H9 (cell line): ENCODE results near the gene FAIM2. TPM values are rescaled to one million over a fixed set of nuclear protein-coding genes. Genes with fewer than 3 reads are reported as not detected.
"Not testable (repeated sequence)": the region's sequence is repeated elsewhere in the genome, so short reads cannot be mapped to it uniquely, and the experiment has no call there.

ENCODE experiments used
- DNase-seq: peaks from one replicate; pipeline ENCODE4 v3.0.0-alpha.2; 2017
- H2AFZ ChIP-seq: one replicate; pipeline ENCODE4 v1.6.1; 2013; ENCODE audit warnings: mild to moderate bottlenecking, low read length, control low read depth, moderate library complexity
- H2AK5ac ChIP-seq: 2 replicates; pipeline ENCODE4 v1.6.1; 2013; ENCODE audit warnings: low read length, control low read depth, mixed read lengths; ENCODE audit not compliant: insufficient read length
- H2BK120ac ChIP-seq: one replicate; pipeline ENCODE4 v1.6.1; 2013; ENCODE audit warnings: low read depth, mild to moderate bottlenecking, low read length, control low read depth, inconsistent platforms; ENCODE audit not compliant: poor library complexity, severe bottlenecking
- H2BK12ac ChIP-seq: 2 replicates; pipeline ENCODE4 v1.6.1; 2013; ENCODE audit warnings: low read length, control low read depth, mixed read lengths, low read depth; ENCODE audit not compliant: insufficient read length
- H2BK15ac ChIP-seq: 2 replicates; pipeline ENCODE4 v1.6.1; 2013; ENCODE audit warnings: low read depth, low read length, control low read depth
- H2BK20ac ChIP-seq: one replicate; pipeline ENCODE4 v1.6.1; 2013; ENCODE audit warnings: low read depth, mild to moderate bottlenecking, low read length, control low read depth, inconsistent platforms; ENCODE audit not compliant: poor library complexity, severe bottlenecking
- H2BK5ac ChIP-seq: 2 replicates; pipeline ENCODE4 v1.6.1; 2013; ENCODE audit warnings: low read length, control low read depth, mixed read lengths; ENCODE audit not compliant: insufficient read length
- H3K14ac ChIP-seq: 2 replicates; pipeline ENCODE4 v1.6.1; 2013; ENCODE audit warnings: low read length, control low read depth; ENCODE audit not compliant: insufficient read depth
- H3K18ac ChIP-seq: 2 replicates; pipeline ENCODE4 v1.6.1; 2013; ENCODE audit warnings: low read depth, mild to moderate bottlenecking, mixed read lengths, low read length, control low read depth; ENCODE audit not compliant: insufficient read length
- H3K23ac ChIP-seq: 2 replicates; pipeline ENCODE4 v1.6.1; 2013; ENCODE audit warnings: low read length, control low read depth, mixed read lengths, low read depth; ENCODE audit not compliant: insufficient read length
- H3K23me2 ChIP-seq: 2 replicates; pipeline ENCODE4 v1.6.1; 2013; ENCODE audit warnings: low read depth, mild to moderate bottlenecking, mixed read lengths, low read length, control low read depth; ENCODE audit not compliant: insufficient read length, poor library complexity, severe bottlenecking
- H3K27ac ChIP-seq: 2 replicates; pipeline ENCODE4 v1.5.1; 2013; ENCODE audit warnings: low read length, control low read depth, mixed read lengths, low read depth; ENCODE audit not compliant: insufficient read length
- H3K27me3 ChIP-seq: 2 replicates; pipeline ENCODE4 v1.6.1; 2013; ENCODE audit warnings: low read length, control low read depth, inconsistent platforms; ENCODE audit not compliant: insufficient read depth
- H3K4ac ChIP-seq: 2 replicates; pipeline ENCODE4 v1.6.1; 2013; ENCODE audit warnings: low read depth, mild to moderate bottlenecking, control low read depth, inconsistent platforms, low read length, moderate library complexity
- H3K4me1 ChIP-seq: 2 replicates; pipeline ENCODE4 v1.6.1; 2013; ENCODE audit warnings: low read length, control low read depth, inconsistent platforms; ENCODE audit not compliant: insufficient read depth
- H3K4me2 ChIP-seq: 2 replicates; pipeline ENCODE4 v1.6.1; 2013; ENCODE audit warnings: low read length, control low read depth, mixed read lengths; ENCODE audit not compliant: insufficient read length, insufficient read depth
- H3K56ac ChIP-seq: 2 replicates; pipeline ENCODE4 v1.6.1; 2013; ENCODE audit warnings: low read depth, mild to moderate bottlenecking, mixed read lengths, low read length, control low read depth; ENCODE audit not compliant: insufficient read length
- H3K79me1 ChIP-seq: 2 replicates; pipeline ENCODE4 v1.6.1; 2013; ENCODE audit warnings: low read depth, mild to moderate bottlenecking, moderate library complexity, low read length, control low read depth, inconsistent platforms; ENCODE audit not compliant: insufficient read depth, poor library complexity, severe bottlenecking
- H3K79me2 ChIP-seq: 2 replicates; pipeline ENCODE4 v1.6.1; 2013; ENCODE audit warnings: low read length, control low read depth, inconsistent platforms; ENCODE audit not compliant: insufficient read depth
- H3K9ac ChIP-seq: 2 replicates; pipeline ENCODE4 v1.6.1; 2013; ENCODE audit warnings: low read length, control low read depth, mixed read lengths; ENCODE audit not compliant: insufficient read length; ENCODE audit errors: extremely low read depth
- H3K9me3 ChIP-seq: one replicate; pipeline ENCODE4 v1.6.1; 2013; ENCODE audit warnings: low read depth, low read length, inconsistent platforms; ENCODE audit not compliant: control insufficient read depth
- H3T11ph ChIP-seq: one replicate; pipeline ENCODE4 v1.6.1; 2013; ENCODE audit warnings: mild to moderate bottlenecking, low read length, control low read depth, inconsistent platforms
- H4K20me1 ChIP-seq: one replicate; pipeline ENCODE4 v1.6.1; 2013; ENCODE audit not compliant: control insufficient read depth, insufficient read length, insufficient read depth
- H4K5ac ChIP-seq: 2 replicates; pipeline ENCODE4 v1.6.1; 2013; ENCODE audit warnings: low read depth, mild to moderate bottlenecking, mixed read lengths, low read length, control low read depth; ENCODE audit not compliant: insufficient read length
- H4K8ac ChIP-seq: replicated peaks from 2 replicates; pipeline ENCODE4 v1.6.1; 2013; ENCODE audit warnings: low read length, control low read depth, mixed read lengths, low read depth; ENCODE audit not compliant: insufficient read length
- H4K91ac ChIP-seq: 2 replicates; pipeline ENCODE4 v1.6.1; 2013; ENCODE audit warnings: low read depth, mild to moderate bottlenecking, moderate library complexity, mixed read lengths, low read length, control low read depth; ENCODE audit not compliant: insufficient read length
- H3K27ac Mint-ChIP-seq, 3 experiments: 2 replicates in 2 of 3; 3 replicates in 1 of 3; pipeline ENCODE4 v1.8.0; 2020 to 2021; ENCODE audit warnings: mixed read lengths in 3 of 3, mild to moderate bottlenecking in 1 of 3, moderate library complexity in 1 of 3
- H3K27me3 Mint-ChIP-seq: 2 replicates; pipeline ENCODE4 v1.8.0; 2021; ENCODE audit warnings: low read depth, mild to moderate bottlenecking, moderate library complexity, mixed read lengths
- H3K36me3 Mint-ChIP-seq, 3 experiments: 2 replicates in 2 of 3; 3 replicates in 1 of 3; pipeline ENCODE4 v1.8.0; 2020 to 2021; ENCODE audit warnings: low read depth in 3 of 3, mixed read lengths in 3 of 3; ENCODE audit not compliant: insufficient read depth in 1 of 3
- H3K4me1 Mint-ChIP-seq, 2 experiments: 2 replicates each; pipeline ENCODE4 v1.8.0; 2020; ENCODE audit warnings: mixed read lengths in 2 of 2
- H3K4me3 Mint-ChIP-seq, 2 experiments: 2 replicates in 1 of 2; 3 replicates in 1 of 2; pipeline ENCODE4 v1.8.0; 2020 to 2021; ENCODE audit warnings: mild to moderate bottlenecking in 2 of 2, mixed read lengths in 2 of 2, moderate library complexity in 1 of 2
- H3K9me3 Mint-ChIP-seq, 2 experiments: 2 replicates in 1 of 2; 3 replicates in 1 of 2; pipeline ENCODE4 v1.8.0; 2020; ENCODE audit warnings: mild to moderate bottlenecking in 2 of 2, mixed read lengths in 2 of 2, moderate library complexity in 1 of 2
- CTCF ChIP-seq: fragments of 200-600 bp; sonication (generic); conservative IDR thresholded peaks from 3 replicates; pipeline ENCODE4 v1.8.0; 2021; ENCODE audit warnings: antibody characterized with exemption, mild to moderate bottlenecking
- WGBS: extraction: QIAGEN DNeasy Blood & Tissue Kit; methylation state at CpG from one replicate; pipeline ENCODE4 v1.1.7; 2013; ENCODE audit warnings: missing lambda C conversion rate, low lambda C conversion rate, mixed read lengths; ENCODE audit not compliant: insufficient read length; ENCODE audit errors: extremely low coverage; 5-methylcytosine and 5-hydroxymethylcytosine counted together
- total RNA-seq: library from RNA; stranded (reverse); gene quantifications from 2 replicates; pipeline ENCODE4 v1.2.1, GENCODE V29; 2021

The FAIM2 gene
- total RNA-seq, 1 experiment from 2014 or later, result 0.42 TPM

DNA sequence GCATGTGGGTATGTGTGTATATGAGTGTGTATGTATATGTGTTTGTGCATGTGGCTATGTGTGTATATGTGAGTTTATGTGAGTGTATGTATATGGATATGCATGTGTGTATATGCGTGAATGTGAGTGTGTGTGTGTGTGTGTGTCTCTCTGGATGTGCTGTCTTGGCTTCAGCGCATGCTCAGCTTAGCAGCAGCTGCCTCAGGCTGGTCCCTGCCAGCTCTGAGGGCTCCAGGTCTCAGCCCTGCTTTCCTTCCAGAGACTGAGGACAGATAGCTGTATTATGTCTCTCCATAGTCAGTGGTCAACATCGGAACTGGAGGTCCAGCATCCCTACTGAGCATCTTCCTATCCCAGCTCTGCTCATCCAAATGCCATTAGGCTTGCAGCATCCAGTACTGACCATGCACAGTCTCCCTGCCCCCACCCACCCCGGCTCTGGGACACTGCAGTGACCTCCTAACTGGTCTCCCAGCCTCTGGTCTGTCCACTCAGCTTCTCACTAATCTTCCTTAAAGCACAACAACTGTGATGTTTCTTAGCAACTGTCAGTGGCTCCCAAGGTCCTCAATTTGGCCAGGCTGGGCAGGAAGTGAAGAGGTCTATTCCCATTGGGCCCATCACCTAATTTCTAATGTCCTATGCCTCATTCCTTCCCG is 22.8 kb downstream of the FAIM2 start:
- no CpG with 5 or more reads among the region's 5 CpGs for WGBS
- Mint-ChIP-seq H3K4me3 (no peak overlapping the region), H3K27me3 (peaks cover 12% of the 10 kb centered on the region), H3K36me3 (peaks cover 0 to 2% (median 0%) of the 10 kb centered on the region in 3 experiments; a peak in 2 of 7 replicates), H3K4me1 (peaks cover 38 to 42% of the 10 kb centered on the region in 2 experiments), H3K27ac (no peak overlapping the region), H3K9me3 (peaks cover 28 to 30% of the 10 kb centered on the region in 2 experiments)
- Histone ChIP-seq H4K20me1 (no peaks in the 10 kb centered on the region), H4K5ac (no peak overlapping the region), H2BK15ac (no peak overlapping the region), H3K56ac (no peak overlapping the region), H2AFZ (no peak overlapping the region), H3K23ac (no peak overlapping the region), H3K23me2 (no peaks in the 10 kb centered on the region), H3K79me1 (no peaks in the 10 kb centered on the region), H4K8ac (no peak overlapping the region), H2BK120ac (no peak overlapping the region), H2AK5ac (no peak overlapping the region), H3K9ac (no peak overlapping the region), H3K18ac (no peak overlapping the region), H2BK5ac (no peak overlapping the region), H3T11ph (no peak overlapping the region), H2BK20ac (no peak overlapping the region), H3K27ac (no peak overlapping the region), H3K4ac (no peak overlapping the region), H3K4me1 (peaks cover 6% of the 10 kb centered on the region; the same call in 1 of the 2 replicates), H3K9me3 (no peaks in the 10 kb centered on the region), H4K91ac (no peak overlapping the region), H3K79me2 (no peaks in the 10 kb centered on the region), H2BK12ac (no peak overlapping the region), H3K27me3 (no peaks in the 10 kb centered on the region; the same call in 1 of the 2 replicates), H3K14ac (no peak overlapping the region), H3K4me2 (no peak overlapping the region)
- TF ChIP-seq CTCF, result no peak
- DNase-seq, result no peak

- peaks cover 22 to 26% of the 10 kb centered on the region in 2 experiments for H3K4me1 Mint-ChIP-seq
- WGBS, result no CpG with 5 or more reads among the region's 2 CpGs
- H3K79me2 ChIP-seq, H3K18ac ChIP-seq, H3K27ac ChIP-seq, H2AFZ ChIP-seq, H3K4me2 ChIP-seq, H3K9ac ChIP-seq, H2BK20ac ChIP-seq, H3T11ph ChIP-seq, H2AK5ac ChIP-seq, H3K56ac ChIP-seq, H3K27me3 Mint-ChIP-seq, H3K36me3 Mint-ChIP-seq, H4K20me1 ChIP-seq, H3K79me1 ChIP-seq, H3K9me3 ChIP-seq, H2BK5ac ChIP-seq, H3K4me1 ChIP-seq, H3K23me2 ChIP-seq, DNase-seq, H2BK120ac ChIP-seq, H4K8ac ChIP-seq, H3K27me3 ChIP-seq, H4K5ac ChIP-seq, H2BK15ac ChIP-seq, H3K14ac ChIP-seq, H2BK12ac ChIP-seq, H3K4ac ChIP-seq, H4K91ac ChIP-seq, H3K23ac ChIP-seq: not testable (repeated sequence)
- peak overlapping the region in 1 of 2 experiments; percentile 22; a peak in 2 of 5 replicates for H3K4me3 Mint-ChIP-seq
- H3K9me3 Mint-ChIP-seq, result peaks cover 28 to 30% of the 10 kb centered on the region in 2 experiments
- H3K27ac Mint-ChIP-seq, result peak overlapping the region in 1 of 3 experiments; percentile 53; a peak in 1 of 7 replicates
Observed at GRCh38 chr12:49879065-49879464, 24.6 kb downstream of the FAIM2 start.
